IMR-90 (cell line): ENCODE data around the gene ZNF443.

ENCODE experiments used
- CEBPB ChIP-seq: IDR thresholded peaks from 2 replicates; pipeline ENCODE4 v1.6.1; 2012; ENCODE audit warnings: low read depth, low read length, improper control_type of control experiment
- CHD1 ChIP-seq: IDR thresholded peaks from 2 replicates; pipeline ENCODE4 v1.6.1; 2012; ENCODE audit warnings: low read depth, low read length, improper control_type of control experiment
- FOS ChIP-seq: fragments of 150-350 bp; IDR thresholded peaks from 2 replicates; pipeline ENCODE4 v1.6.1; 2016; ENCODE audit warnings: low read depth, low read length
- MAFK ChIP-seq: IDR thresholded peaks from 2 replicates; pipeline ENCODE4 v1.6.1; 2012; ENCODE audit warnings: low read depth, low read length, improper control_type of control experiment
- NFE2L2 ChIP-seq: fragments of 150-350 bp; IDR thresholded peaks from 2 replicates; pipeline ENCODE4 v1.6.1; 2016; ENCODE audit warnings: low read depth, mild to moderate bottlenecking, low read length
- POLR2A ChIP-seq: IDR thresholded peaks from 2 replicates; pipeline ENCODE4 v1.6.1; 2012; ENCODE audit warnings: mild to moderate bottlenecking, low read depth, low read length
- RAD21 ChIP-seq: IDR thresholded peaks from 2 replicates; pipeline ENCODE4 v1.6.1; 2012; ENCODE audit warnings: low read length, improper control_type of control experiment
- RCOR1 ChIP-seq: IDR thresholded peaks from 2 replicates; pipeline ENCODE4 v1.6.1; 2012; ENCODE audit warnings: mild to moderate bottlenecking, low read length, improper control_type of control experiment; ENCODE audit not compliant: insufficient replicate concordance
- RFX5 ChIP-seq: IDR thresholded peaks from 2 replicates; pipeline ENCODE4 v1.8.0; 2012; ENCODE audit warnings: low read depth, mild to moderate bottlenecking, low read length, moderate library complexity
- SMC3 ChIP-seq: fragments of 150-350 bp; IDR thresholded peaks from 2 replicates; pipeline ENCODE4 v1.6.1; 2016; ENCODE audit warnings: low read depth, mild to moderate bottlenecking, antibody characterized with exemption, low read length, moderate library complexity
- TF ChIP-seq, protein P1 (sequence below): conservative IDR thresholded peaks from 2 replicates; pipeline ENCODE4 v1.5.1; 2012; ENCODE audit warnings: mild to moderate bottlenecking, low read depth, low read length, improper control_type of control experiment
- TF ChIP-seq, protein P2 (sequence below): fragments of 150-350 bp; IDR thresholded peaks from 2 replicates; pipeline ENCODE4 v1.6.1; 2017; ENCODE audit warnings: mild to moderate bottlenecking, antibody characterized with exemption, low read length, low read depth
- TF ChIP-seq, protein P3 (sequence below): fragments of 150-350 bp; IDR thresholded peaks from 2 replicates; pipeline ENCODE4 v1.6.1; 2016; ENCODE audit warnings: low read depth, mild to moderate bottlenecking, low read length, moderate library complexity, borderline replicate concordance

DNA sequence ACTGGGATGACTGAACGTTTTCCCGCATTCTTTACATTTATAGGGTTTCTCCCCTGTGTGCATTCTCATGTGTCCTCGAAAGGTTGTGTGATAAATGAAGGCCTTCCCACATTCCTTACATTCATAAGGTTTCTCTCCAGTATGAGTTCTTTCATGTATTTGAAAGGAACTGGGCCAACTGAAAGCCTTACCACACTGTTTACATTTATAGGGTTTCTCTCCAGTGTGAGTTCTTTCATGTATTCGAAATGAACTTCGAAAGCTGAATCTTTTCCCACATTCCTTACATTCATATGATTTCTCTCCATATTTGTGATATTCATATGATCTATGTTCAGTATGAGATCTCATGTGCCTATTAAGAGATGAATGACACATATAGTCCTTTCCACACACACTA is 24.4 kb upstream of the ZNF443 start:
- no peak for TF ChIP-seq SMC3
- TF ChIP-seq, protein P1, sequence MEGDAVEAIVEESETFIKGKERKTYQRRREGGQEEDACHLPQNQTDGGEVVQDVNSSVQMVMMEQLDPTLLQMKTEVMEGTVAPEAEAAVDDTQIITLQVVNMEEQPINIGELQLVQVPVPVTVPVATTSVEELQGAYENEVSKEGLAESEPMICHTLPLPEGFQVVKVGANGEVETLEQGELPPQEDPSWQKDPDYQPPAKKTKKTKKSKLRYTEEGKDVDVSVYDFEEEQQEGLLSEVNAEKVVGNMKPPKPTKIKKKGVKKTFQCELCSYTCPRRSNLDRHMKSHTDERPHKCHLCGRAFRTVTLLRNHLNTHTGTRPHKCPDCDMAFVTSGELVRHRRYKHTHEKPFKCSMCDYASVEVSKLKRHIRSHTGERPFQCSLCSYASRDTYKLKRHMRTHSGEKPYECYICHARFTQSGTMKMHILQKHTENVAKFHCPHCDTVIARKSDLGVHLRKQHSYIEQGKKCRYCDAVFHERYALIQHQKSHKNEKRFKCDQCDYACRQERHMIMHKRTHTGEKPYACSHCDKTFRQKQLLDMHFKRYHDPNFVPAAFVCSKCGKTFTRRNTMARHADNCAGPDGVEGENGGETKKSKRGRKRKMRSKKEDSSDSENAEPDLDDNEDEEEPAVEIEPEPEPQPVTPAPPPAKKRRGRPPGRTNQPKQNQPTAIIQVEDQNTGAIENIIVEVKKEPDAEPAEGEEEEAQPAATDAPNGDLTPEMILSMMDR, result no peak
- TF ChIP-seq FOS, result no peak
- no peak for TF ChIP-seq POLR2A
- TF ChIP-seq, protein P2, sequence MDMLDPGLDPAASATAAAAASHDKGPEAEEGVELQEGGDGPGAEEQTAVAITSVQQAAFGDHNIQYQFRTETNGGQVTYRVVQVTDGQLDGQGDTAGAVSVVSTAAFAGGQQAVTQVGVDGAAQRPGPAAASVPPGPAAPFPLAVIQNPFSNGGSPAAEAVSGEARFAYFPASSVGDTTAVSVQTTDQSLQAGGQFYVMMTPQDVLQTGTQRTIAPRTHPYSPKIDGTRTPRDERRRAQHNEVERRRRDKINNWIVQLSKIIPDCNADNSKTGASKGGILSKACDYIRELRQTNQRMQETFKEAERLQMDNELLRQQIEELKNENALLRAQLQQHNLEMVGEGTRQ, result no peak
- TF ChIP-seq MAFK, result no peak
- no peak for TF ChIP-seq CEBPB
- no peak for TF ChIP-seq RFX5
- TF ChIP-seq, protein P3, sequence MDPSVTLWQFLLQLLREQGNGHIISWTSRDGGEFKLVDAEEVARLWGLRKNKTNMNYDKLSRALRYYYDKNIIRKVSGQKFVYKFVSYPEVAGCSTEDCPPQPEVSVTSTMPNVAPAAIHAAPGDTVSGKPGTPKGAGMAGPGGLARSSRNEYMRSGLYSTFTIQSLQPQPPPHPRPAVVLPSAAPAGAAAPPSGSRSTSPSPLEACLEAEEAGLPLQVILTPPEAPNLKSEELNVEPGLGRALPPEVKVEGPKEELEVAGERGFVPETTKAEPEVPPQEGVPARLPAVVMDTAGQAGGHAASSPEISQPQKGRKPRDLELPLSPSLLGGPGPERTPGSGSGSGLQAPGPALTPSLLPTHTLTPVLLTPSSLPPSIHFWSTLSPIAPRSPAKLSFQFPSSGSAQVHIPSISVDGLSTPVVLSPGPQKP, result no peak
- TF ChIP-seq RAD21, result no peak
- no peak for TF ChIP-seq NFE2L2
- TF ChIP-seq RCOR1, result no peak
- no peak for TF ChIP-seq CHD1
